Measurements from ENCODE around the gene SART1.

SART1 gene

DNA sequence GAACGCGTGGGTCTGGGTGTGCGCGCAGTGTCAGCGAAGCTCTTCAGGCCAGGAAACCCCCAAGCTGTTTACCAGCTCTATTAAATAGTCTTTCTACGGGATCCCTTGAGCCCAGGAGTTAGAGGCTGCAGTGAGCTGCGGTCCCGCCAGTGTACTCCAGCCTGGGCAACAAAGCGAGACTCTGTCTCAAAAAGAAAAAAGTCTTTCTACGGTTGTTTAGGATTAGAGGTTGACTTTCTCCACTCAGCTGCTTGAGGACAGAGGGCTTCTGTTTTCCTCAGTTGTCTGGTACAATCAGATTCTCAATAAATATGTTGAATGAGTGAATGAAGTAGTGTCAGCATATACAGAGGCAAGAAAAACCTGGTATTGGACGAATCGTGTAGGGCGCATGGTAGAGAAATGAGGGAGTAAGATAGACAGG is 619 bp downstream of the SART1 start:
- no peak for FAIRE-seq
- no peak for DNase-seq (ENCODE audit: insufficient read length, low spot score)

DNA sequence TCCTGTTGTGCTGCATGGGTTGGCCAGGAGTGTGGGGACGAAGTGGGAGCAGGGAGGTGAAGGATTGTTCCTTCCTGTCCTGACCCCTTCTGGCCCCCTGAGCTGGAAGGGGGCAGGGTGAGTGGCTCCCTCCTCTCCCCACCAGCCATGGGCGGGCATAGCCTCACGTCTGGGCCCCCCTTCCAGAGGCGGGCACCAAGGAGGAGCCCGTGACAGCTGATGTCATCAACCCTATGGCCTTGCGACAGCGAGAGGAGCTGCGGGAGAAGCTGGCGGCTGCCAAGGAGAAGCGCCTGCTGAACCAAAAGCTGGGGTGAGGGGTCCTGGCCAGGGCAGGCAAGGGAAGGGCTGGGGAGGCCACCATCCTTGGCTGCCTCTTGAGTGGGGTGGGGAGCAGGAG is 3.4 kb downstream of the SART1 start:
- DNase-seq (ENCODE audit: insufficient read length, low spot score) (no peak), FAIRE-seq (no peak)

- FAIRE-seq = peak; percentile 64
Observed at GRCh38 chr11:65965986-65966762, 4.6 kb downstream of the SART1 start.

DNA sequence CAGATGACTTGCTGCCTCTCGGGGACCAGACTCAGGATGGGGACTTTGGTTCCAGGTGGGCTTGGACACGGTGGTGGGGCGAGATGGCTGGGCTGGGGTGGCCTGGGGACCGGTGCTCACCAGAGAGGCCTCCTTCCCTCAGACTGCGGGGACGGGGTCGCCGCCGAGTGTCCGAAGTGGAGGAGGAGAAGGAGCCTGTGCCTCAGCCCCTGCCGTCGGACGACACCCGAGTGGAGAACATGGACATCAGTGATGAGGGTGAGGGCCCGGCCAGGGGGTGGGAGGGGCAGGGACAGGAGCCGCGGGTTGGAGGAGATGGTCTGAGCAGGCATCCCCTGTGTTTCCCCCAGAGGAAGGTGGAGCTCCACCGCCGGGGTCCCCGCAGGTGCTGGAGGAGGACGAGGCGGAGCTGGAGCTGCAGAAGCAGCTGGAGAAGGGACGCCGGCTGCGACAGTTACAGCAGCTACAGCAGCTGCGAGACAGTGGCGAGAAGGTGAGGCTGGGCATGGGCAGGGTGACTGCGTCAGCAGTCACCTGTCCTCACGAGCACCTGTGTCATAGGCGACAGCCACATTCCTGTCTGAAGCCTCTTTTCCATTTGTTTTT is 5.9 kb downstream of the SART1 start:
- FAIRE-seq = peak; percentile 52
- DNase-seq (ENCODE audit: insufficient read length, low spot score) = no peak

More at GRCh38 chr11:65965986-65966762, 4.6 kb downstream of the SART1 start:
- no peak for DNase-seq (ENCODE audit: insufficient read length, low spot score)

- no peak for DNase-seq (ENCODE audit: insufficient read length, low spot score)
- peak; percentile 63 for FAIRE-seq
Observed at GRCh38 chr11:65968600-65969482, 7.3 kb downstream of the SART1 start.

GRCh38 chr11:65972116-65972515 is 10.6 kb downstream of the SART1 start:
- FAIRE-seq = no peak
- no peak for DNase-seq (ENCODE audit: insufficient read length, low spot score)

- FAIRE-seq (peak; percentile 90), DNase-seq (ENCODE audit: insufficient read length, low spot score) (no peak)
Observed at GRCh38 chr11:65973439-65974110, 12.0 kb downstream of the SART1 start.

DNA sequence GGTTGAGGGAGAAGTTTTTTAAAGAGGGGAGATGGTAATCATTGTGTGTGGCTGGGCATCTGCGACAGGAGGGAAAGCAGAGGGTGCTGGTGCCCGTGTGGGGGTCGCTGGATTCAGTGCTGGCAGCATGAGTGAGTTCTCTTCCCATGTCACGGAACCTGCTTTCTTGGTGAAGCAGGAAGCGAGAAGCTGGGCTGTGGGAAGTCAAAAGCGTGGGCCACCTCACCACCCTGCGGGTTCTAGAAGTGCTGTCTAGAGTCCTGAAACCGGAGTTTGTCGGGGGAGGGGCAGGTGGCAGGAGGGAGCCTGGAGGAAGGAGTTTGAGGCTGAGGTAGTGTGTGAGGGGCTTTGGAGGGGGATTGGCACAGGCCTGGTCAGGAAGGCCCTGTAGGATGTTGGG is 14.2 kb downstream of the SART1 start:
- DNase-seq (ENCODE audit: insufficient read length, low spot score) = no peak
- no peak for FAIRE-seq

DNA sequence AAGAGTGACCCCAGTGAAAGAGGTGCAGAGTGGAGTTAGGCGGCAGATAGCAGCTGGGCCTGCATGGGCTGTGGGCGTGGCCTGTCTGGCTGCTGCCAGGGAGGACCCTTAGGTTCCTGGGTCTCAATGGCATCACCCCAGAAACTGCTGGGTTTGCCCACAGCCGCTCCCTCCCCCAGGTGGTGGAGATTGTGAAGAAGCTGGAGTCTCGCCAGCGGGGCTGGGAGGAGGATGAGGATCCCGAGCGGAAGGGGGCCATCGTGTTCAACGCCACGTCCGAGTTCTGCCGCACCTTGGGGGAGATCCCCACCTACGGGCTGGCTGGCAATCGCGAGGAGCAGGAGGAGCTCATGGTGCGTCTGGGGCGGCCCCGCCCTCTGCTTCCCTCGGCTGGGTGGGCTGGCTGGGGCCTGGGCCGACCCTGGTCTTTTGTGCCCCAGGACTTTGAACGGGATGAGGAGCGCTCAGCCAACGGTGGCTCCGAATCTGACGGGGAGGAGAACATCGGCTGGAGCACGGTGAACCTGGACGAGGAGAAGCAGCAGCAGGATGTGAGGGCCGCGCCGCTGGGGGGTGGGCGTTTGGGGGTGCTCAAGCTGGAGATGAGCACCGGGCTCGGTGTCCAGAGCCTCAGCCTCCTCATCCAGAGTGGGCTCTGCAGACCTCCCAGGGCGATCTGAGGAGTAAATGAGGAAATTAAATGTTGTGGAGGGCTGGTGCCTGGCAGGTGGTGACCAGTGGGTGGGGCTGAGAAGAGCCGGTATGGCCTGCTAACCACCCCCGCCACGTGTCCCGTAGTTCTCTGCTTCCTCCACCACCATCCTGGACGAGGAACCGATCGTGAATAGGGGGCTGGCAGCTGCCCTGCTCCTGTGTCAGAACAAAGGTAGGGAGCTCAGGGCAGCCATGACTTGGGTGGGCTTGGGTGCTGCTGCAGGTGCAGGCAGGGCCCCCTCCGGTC is 15.0 kb downstream of the SART1 start:
- FAIRE-seq (peak; percentile 46), DNase-seq (ENCODE audit: insufficient read length, low spot score) (no peak)

DNA sequence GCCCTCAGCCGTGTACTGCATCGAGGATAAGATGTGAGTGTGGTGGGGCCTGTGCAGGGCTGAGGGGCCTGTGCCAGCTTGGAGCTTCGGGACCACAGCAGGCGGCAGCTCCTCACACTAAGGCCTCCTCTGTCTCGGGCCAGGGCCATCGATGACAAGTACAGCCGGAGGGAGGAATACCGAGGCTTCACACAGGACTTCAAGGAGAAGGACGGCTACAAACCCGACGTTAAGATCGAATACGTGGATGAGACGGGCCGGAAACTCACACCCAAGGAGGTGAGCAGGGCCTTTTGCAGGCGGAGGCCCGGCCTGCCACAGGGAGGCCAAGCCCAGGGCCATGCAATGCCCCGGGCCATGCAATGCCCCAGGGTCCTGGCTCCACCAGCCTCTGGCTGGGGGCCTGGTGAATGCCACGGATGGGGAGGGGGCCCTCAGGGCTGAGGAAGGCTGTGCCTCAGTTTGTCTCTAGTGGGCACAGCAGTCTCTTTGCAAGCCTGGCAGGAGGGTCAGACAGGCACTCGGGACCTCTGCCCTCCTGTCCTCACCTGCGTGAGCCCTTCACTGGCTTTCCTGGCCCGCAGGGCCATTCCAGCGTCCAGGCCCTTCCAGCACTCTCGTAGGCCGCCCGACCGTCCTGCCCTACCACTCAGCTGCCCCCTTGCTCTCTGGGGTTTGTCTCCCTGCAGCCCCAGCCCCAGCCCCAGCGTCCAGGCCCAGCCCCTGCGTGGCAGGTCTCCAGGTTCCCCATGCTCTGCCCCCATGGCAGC is 16.3 kb downstream of the SART1 start:
- FAIRE-seq (no peak), DNase-seq (ENCODE audit: insufficient read length, low spot score) (no peak)

DNA sequence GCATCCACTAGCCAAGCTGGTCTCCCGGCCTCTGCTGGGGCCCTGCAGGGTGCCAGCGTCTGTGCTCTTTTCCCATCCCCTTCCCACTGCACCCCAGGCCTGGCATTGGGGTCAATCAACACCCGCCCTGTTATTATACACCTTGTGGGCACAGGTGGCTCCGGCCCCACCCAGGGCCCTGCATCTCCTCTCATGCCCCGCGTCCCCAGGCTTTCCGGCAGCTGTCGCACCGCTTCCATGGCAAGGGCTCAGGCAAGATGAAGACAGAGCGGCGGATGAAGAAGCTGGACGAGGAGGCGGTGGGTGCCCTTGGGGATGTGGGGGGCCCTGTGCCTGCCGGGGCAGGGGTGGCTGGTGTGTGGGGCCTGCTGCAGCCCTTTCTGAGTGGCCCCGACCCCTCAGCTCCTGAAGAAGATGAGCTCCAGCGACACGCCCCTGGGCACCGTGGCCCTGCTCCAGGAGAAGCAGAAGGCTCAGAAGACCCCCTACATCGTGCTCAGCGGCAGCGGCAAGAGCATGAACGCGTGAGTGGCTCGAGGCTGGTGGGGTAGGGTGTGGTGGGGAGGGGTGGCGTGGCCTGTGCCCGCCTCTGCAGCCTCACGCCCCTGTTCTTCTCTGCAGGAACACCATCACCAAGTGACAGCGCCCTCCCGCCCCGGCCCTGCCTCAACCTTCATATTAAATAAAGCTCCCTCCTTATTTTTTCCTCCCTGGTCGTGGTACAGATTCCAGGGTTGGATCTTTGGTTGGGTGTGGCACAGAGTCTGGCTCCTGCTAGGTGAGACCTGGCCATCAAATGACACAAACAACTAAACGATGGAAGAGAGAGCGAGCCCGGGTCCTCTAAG is 17.1 kb downstream of the SART1 start:
- DNase-seq (ENCODE audit: insufficient read length, low spot score) (no peak), FAIRE-seq (no peak)

DNA sequence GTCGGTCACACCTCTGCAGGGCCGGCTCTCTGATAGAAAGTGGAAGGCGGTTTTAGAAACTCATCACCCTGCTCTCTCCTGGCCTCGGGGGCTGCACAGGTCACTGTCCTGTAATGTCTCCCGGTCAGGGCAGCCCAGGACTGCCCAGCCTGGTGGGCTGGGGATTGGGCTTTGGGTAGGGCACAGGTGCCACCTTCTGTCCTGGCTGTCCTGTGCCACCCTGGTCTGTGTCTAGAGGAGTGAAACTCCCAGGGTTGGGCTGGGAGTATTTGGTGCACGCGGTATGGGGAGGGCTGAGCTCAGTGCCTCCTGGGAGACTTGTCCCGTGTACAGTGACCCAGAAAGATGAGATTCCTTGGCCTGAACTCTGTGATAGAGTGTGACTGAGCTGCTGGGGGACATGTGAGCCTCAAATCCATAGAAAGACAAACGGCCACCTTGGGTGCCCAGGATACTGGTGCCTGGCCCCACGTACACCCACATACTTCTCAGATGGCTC is 17.8 kb downstream of the SART1 start:
- FAIRE-seq (no peak), DNase-seq (ENCODE audit: insufficient read length, low spot score) (no peak)

DNA sequence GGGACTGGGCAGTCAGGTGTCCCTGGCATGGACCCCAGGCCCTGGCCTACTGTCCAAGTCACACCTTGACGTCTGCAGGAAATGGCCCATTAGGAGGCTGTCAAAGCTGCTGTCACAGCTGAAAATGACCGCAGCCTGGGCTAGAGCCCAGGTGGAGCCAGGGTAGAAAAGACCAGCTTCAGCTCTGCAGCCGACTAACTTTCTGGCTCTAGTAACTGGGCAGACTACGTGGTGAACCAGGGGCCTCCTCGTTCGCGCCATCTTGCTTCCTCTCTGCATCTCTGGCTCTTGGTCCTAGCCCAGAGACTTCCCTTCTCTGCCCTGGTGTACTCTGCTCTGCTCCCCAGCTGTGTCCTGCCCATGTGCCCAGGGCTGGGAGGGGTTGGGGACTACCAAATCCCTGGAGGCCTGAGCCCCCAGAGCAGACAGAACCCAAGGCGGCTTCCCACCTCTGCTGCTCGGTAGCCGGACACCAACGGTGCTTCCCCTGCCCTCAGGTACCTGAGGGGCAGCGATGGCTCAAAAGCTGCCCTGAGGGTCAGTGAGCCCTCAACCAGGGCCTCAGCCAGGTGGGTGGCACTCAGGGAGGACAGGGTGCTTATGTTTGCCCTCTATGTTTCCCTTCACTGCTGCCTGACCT is 19.7 kb downstream of the SART1 start:
- DNase-seq (ENCODE audit: insufficient read length, low spot score) (no peak), FAIRE-seq (peak; percentile 13)

DNA sequence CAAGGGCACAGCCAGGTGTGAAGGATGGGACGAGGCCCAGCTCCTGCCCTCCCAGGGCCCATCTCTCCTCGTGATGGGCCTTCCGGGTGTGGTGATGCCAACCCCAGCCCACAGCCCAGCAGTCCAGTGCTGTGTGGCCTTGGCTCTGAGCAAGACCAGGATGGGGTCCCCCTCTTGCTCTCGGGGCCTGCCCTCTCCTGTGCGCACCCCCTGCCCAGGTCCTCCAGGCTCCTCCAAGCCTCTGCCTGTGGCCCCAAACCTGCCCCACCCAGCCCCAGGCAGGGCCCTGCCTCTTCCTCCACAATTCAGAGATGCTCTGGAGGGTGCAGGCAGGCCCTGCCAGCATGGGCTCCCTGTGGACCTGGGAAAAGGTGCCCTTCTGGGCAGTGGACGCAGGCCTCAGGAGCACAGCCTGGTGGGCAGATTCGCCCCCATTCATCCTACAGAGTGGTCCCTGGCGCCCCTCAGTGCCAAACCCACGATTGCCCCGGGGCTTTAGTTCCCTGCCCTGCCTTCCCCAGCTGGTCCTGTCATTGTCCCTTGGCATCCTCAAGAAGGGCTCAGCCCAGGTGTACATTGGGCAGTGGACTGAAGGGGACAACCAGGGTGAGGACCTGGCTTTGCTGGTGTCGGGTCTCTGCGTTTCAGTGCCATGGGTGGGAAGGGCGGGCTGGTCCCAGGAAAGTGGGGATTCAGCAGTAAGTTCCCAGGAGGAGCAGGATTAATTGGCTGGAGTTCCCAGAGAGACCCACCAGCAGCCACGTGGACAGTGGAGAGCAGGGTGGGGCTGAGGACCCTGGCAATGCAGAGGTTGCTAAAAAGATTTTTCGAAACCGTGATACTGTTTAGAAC is 20.7 kb downstream of the SART1 start:
- DNase-seq (ENCODE audit: insufficient read length, low spot score) = no peak
- FAIRE-seq = peak; percentile 66

- FAIRE-seq = no peak
- DNase-seq (ENCODE audit: insufficient read length, low spot score) = no peak
Observed at GRCh38 chr11:65982824-65983588, 21.5 kb downstream of the SART1 start.

DNA sequence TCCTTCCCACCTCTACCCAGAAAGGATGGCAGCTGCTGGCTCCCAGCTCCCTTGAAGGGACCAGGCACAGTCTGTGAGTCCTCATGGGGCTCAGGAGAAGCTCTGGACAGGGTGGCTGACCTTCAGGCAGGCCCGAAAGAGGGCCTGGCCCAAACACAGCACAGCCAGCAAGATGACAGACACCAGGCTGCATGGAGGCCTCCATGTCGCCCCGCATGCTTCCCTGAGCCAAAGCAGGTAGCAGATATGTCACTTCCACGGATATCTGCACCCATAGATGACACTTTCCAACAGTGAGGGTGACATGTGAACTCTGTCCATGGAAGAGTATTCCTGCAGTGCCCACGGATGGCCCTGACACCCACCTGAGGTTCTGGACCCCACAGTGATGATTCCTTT is 22.1 kb downstream of the SART1 start:
- no peak for DNase-seq (ENCODE audit: insufficient read length, low spot score)
- peak; percentile 87 for FAIRE-seq
